GM18502 (cell line): Measurements from ENCODE around the gene IL17REL.

Experiments used
- ATAC-seq: cut with Tn5 transposase; IDR thresholded peaks from one replicate; pipeline ENCODE4 v1.9.1; 2021; ENCODE audit warnings: mild to moderate bottlenecking; ENCODE audit not compliant: unreplicated experiment, poor library complexity

IL17REL gene

DNA sequence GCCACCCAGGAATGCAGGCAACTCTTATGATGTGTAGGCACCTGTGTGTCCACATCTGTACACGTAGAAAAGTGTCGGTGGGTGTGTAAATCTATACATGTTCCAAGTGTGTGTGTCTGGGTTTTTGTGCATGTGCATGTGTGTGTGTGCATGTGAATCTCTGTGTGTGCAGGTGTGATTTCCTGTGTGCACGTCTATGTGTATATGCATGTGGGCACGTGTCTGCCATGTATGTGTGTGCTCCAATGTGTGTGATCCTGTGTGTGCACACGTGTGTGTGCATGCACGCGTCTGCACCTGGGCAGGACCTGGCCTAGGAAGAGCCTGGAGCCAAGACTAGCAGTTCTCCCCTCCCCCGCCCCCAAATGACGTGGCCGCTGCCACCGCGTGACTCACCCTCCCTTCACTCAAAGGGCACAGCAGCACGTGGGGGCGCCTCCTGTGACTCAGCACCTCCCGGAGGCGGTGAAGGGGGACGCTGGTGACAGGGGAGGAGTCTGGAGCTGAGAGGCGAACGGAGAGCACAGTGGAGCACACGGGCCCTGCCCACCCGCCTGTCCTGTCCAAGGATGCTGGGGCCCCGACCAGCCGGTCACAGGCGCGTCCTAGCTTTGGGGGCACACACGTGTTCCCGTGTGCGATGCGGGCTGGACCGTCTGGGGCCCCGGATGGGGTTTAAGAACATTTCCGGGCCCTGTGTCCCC is 41.9 kb downstream of the IL17REL start:
- peak; percentile 68 for ATAC-seq

DNA sequence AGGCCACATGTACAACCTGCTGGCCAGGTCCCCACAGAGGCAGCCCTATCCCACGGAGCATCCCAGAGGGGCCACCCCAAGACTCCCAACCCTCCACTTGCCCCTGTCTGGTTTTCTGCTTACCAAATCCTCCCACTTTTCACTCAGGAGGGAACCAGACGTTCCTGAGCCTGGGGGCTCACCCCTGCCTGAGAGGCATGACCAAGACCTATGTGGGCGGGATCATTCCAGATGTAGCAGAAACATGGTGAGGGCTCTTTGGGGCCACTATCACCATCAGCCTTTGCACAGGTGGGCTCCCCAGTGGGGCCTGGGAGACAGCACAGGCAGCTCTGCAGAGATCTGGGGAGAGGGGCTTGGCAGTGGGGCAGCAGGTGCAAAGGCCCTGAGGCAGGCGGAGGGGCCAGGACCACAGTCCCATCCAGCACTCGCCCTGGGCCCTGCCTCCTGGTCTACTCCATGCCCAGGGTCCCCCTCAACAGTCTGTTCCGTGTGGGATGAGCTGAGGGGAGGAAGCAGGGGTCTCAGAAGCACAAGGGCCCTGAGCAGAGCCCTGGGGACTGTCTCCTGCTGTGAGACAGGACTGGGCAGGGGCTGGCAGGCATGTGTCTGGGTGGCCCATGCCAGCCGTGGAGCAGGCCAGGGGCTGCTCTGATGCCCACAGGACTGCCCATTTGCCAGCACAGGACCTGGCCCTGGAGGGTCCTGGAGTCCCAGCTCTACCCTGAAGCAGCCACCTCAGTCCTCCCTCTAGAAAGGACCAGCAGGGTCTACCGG is 42.6 kb downstream of the IL17REL start:
- ATAC-seq, result no peak

GRCh38 chr22:49968831-49969661 is 43.5 kb downstream of the IL17REL start:
- ATAC-seq, result no peak

DNA sequence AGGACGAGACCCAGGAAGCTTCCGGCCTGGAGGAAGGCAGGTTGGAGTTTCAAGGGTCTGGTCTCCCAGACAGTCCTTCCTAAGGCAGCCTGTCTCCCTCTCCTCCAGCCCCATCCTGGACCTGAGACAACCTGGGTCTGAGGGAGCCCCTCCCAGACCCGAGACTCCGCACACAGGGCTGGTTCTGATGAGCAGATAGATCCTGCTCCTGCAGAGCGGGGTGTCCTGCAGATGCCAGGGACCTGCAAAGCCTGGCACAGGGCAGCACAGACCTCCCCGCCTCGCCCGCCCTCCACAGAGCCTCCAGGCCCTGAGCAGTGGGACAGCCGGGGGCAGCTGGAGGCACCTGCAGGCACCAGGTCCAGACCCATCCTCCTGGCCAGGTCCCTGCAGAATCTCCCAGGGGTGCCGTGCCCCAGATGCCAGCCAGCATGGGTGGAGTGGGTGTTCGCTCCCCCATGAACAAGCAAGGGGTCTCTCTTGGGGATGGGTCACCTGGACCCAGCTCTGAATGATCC is 44.2 kb downstream of the IL17REL start:
- no peak for ATAC-seq

- no peak for ATAC-seq
These were observed 44.8 kb downstream of the IL17REL start for GRCh38 chr22:49967706-49968208.

DNA sequence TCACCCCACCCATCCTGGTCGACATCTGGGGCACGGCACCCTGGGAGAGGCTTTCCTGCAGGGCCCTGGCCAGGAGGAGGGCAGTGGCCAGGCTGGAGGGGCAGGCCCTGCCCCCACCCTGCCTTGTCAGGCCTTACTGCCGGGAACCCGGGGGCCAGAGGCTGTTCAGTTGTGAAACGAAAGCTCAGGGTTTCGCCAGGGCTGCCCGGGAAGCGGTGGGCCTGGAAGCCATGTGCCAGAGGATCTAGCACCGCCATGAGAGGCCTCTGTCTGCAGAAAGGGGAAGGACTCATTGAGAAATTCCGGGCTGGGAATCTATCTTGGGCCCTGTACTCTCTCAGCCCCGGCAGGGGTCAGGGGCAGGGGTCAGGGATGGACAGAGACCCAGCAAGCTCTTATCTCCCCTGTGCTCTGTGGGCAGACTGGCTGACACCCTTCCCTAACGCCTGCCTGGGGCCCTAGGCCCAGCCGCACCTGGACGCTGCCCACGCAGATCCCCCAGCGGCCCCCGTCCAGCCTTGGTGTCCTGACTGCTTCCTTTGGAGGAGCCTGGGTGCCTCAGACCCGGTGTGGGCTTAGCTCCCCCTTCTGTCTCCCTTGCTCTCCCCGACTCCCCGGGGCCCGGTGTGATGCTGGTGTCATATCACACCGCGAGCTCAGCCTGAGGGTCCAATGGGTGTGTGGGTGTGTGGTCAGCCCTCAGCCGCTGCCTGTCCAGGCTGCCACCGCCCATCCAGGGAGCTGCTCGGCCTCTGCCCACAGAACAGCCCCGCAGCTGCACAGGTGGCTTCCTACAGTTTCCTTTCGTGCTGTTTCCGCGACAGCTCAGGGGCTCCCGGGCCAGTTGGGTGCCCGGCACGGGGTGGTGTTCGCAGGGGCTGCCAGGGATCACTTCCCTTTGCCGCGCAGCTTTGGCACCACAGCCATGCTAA is 45.5 kb downstream of the IL17REL start:
- no peak for ATAC-seq

GRCh38 chr22:49966041-49966773 is 46.4 kb downstream of the IL17REL start:
- no peak for ATAC-seq

- no peak for ATAC-seq
These were observed 47.2 kb downstream of the IL17REL start for GRCh38 chr22:49965091-49966040.

DNA sequence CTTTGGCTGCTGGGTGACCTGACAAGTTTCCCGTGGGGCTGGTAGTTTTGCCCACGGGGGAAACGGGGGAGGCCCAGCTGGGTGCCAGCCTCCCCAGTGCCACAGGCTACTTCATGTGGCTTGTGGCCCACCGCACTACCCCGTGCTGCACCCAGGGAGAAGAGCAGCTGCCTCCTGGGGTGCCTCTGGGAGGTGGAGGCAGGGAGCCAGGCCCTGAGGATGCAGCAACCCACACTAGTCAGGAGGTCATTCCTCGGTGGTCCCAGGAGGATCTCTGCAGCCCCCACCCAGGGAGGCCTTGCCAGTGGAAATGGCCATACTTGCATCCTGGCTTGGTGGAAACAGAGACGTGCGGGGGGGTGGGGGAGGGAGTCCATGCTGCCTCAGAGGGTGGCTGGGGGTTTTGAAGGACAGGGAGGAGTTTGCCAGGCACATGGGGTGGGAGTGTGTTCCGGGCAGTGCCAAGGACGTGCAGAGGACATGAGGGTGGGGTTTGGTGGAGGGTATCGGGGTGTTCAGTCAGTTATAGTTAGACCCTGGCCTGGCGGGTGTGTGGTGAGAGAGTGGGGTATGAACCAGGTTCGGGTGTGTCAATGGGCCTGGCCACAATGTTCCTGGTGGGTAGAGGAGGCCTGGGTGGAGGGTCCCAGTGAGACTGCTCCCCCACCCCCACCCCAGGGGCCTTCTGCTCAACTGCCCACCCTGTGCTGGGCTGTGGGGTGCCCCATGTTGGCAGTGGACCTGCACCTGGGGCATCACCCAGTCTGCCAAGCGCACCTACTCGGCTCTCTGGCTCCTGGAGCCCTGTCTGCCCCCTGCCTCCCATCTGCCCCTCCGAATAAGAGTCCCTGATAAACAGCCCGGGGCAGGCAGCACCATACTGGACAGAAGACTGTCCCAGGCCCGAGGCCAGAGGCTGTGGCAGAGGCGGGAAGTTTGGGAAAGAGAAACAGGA is 48.2 kb downstream of the IL17REL start:
- ATAC-seq, result no peak

DNA sequence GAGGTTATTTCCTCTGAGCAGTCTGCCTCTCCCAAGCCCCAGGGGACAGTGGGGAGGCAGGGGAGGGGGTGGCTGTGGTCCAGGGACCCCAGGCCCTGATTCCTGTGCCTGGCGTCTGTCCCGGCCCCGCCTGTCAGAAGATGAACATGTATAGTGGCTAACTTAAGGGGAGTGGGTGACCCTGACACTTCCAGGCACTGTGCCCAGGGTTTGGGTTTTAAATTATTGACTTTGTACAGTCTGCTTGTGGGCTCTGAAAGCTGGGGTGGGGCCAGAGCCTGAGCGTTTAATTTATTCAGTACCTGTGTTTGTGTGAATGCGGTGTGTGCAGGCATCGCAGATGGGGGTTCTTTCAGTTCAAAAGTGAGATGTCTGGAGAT is 48.9 kb downstream of the IL17REL start:
- no peak for ATAC-seq

- ATAC-seq, result no peak
These were observed 49.6 kb downstream of the IL17REL start for GRCh38 chr22:49962751-49963646.

- peak; percentile 23 for ATAC-seq
These were observed 50.4 kb downstream of the IL17REL start for GRCh38 chr22:49962012-49962750.

- no peak for ATAC-seq
These were observed 51.0 kb downstream of the IL17REL start for GRCh38 chr22:49961601-49962011.

- ATAC-seq, result no peak
These were observed 51.5 kb downstream of the IL17REL start for GRCh38 chr22:49961005-49961600.
